Peyer's patch (tissue), 4 donors: ENCODE results near the gene FAM81B.

Experiments
- CTCF ChIP-seq, 6 experiments: fragments of 450-650 bp in 4 of 6; fragments of 200-600 bp in 2 of 6; sonication (generic) in 1 of 6; IDR thresholded peaks; one replicate each; pipeline ENCODE4 v1.5.1; 2017 to 2019; ENCODE audit warnings: antibody characterized with exemption in 6 of 6, mild to moderate bottlenecking in 3 of 6, moderate library complexity in 1 of 6
- POLR2A ChIP-seq, 2 donors: fragments of 450-650 bp; IDR thresholded peaks; one replicate each; pipeline ENCODE4 v1.5.1; 2017; ENCODE audit warnings: antibody characterized with exemption in 2 of 2, mild to moderate bottlenecking in 2 of 2, moderate library complexity in 2 of 2

- no peak for TF ChIP-seq CTCF (IDR thresholded peaks at IDR 0.05)
- no peak for TF ChIP-seq POLR2A (IDR thresholded peaks at IDR 0.05)
Observed at GRCh38 chr5:95487880-95488279, 96.7 kb downstream of the FAM81B start.
